Stimulated activated CD4-positive, alpha-beta T cell treated with anti-CD3 and anti-CD28 coated beads, Interleukin-15, amount 100 ng/mL, for 24 hours (primary cell): ENCODE results near the gene MRGPRG.
"Not testable (repeated sequence)": the region's sequence is repeated elsewhere in the genome, so short reads cannot be mapped to it uniquely, and the experiment has no call there.

Experiments used
- DNase-seq: peaks from one replicate; pipeline ENCODE4 v3.0.0-alpha.2; 2020

MRGPRG gene

GRCh38 chr11:3218483-3219280, at the start of gene MRGPRG:
MRGPRG (minus strand) TSS chr11:3218813; CDS start chr11:3218813, 0 bp downstream.
- DNase-seq: no peak

- DNase-seq: not testable (repeated sequence)
Measured at GRCh38 chr11:3262548-3262947, 43.9 kb upstream of the MRGPRG start.

- not testable (repeated sequence) for DNase-seq
Measured at GRCh38 chr11:3261831-3262230, 43.2 kb upstream of the MRGPRG start.

GRCh38 chr11:3257509-3257908, 38.9 kb upstream of the MRGPRG start:
- DNase-seq: not testable (repeated sequence)

GRCh38 chr11:3255241-3255640, 36.6 kb upstream of the MRGPRG start:
- not testable (repeated sequence) for DNase-seq

GRCh38 chr11:3254773-3255172, 36.2 kb upstream of the MRGPRG start:
- not testable (repeated sequence) for DNase-seq

GRCh38 chr11:3245071-3245470, 26.5 kb upstream of the MRGPRG start:
- no peak for DNase-seq

- no peak for DNase-seq
Measured at GRCh38 chr11:3243880-3244279, 25.3 kb upstream of the MRGPRG start.

GRCh38 chr11:3237119-3237518, 18.5 kb upstream of the MRGPRG start:
- no peak for DNase-seq

GRCh38 chr11:3234846-3235245, 16.2 kb upstream of the MRGPRG start:
- no peak for DNase-seq

GRCh38 chr11:3232956-3233355, 14.3 kb upstream of the MRGPRG start:
- no peak for DNase-seq

GRCh38 chr11:3231851-3232744, 13.5 kb upstream of the MRGPRG start, which contains the start of gene MRGPRE:
MRGPRE (minus strand) TSS chr11:3232417; CDS start chr11:3228799, 3,618 bp downstream.
- DNase-seq: no peak

- no peak for DNase-seq
Measured at GRCh38 chr11:3231550-3231850, 12.9 kb upstream of the MRGPRG start.

- no peak for DNase-seq
Measured at GRCh38 chr11:3230636-3231549, 12.3 kb upstream of the MRGPRG start.

- DNase-seq: no peak
Measured at GRCh38 chr11:3229673-3230630, 11.3 kb upstream of the MRGPRG start.

- DNase-seq: no peak
Measured at GRCh38 chr11:3228445-3228829, 9.8 kb upstream of the MRGPRG start.

GRCh38 chr11:3227568-3228444, 9.2 kb upstream of the MRGPRG start:
- DNase-seq: no peak

GRCh38 chr11:3226846-3227567, 8.4 kb upstream of the MRGPRG start:
- DNase-seq: no peak

GRCh38 chr11:3225826-3226750, 7.5 kb upstream of the MRGPRG start:
- no peak for DNase-seq
